HG02938 (cell line): ENCODE measurements around the gene CPE.

ENCODE experiments used
- ATAC-seq: cut with Tn5 transposase; IDR thresholded peaks from one replicate; pipeline ENCODE4 v1.9.1; 2021; ENCODE audit warnings: mild to moderate bottlenecking, moderate library complexity; ENCODE audit not compliant: unreplicated experiment

Gene CPE

DNA sequence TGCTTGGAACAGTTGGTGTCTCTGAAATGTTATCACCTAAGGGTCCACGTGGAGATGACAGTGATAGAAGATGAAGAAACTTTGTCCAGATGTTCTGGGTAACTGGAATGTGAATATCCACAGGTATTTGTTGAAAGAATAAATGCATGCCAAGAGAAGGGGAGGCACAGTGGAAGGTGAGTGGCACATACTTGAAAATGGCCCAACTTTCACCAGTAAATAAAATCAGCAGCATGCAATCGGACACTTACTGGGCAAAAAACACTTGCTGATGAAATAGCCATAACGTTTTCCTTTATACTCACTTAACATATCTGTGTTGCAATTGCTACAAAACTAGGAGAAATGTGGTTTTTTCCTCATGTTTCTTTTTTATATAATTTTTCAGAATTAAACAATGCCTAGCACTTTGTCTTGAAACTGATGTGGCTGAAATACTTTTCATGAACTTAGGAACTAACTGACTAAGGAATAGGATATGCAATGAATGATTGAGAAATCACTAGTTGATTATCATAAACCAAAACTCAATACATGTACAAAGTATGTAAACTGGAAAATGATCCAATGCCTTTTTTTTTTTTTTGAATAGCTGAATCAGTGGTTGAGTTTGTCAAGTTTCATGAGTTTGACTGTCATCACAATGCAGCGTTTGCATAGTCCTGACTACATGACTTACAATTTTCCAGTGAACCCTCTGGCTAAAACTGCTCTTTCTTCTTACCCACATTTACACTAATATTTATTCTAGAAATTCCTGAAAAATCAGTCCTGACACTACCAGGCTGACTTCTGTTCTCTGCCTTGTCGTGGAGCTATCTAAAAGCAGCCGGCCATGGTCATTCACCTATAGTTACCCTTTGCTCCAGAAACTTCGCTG, 127.4 kb downstream of the CPE start:
- ATAC-seq = no peak

- ATAC-seq = no peak
Measured at GRCh38 chr4:165506849-165507248, 128.0 kb downstream of the CPE start.

DNA sequence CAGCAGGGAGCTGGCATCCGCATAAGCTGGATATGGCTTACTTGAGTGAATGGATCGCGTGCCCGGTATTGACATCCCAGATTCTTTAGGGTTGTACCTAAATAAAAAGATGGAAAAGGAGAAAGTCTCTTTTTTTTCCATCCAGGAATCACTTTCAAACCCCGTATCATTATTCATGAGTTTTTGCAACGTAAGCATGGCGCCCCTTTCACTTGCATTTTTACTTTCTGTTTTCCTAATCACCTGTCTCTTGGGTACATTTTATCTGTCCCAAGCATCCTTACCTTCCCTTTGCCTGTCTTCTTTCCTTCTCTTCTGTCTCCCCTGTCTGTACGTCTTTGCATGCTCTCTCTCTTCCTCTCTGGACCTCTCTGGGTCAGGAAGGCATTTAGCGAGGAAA, 128.6 kb downstream of the CPE start:
- no peak for ATAC-seq

- no peak for ATAC-seq
Measured at GRCh38 chr4:165508372-165509120, 129.7 kb downstream of the CPE start.

DNA sequence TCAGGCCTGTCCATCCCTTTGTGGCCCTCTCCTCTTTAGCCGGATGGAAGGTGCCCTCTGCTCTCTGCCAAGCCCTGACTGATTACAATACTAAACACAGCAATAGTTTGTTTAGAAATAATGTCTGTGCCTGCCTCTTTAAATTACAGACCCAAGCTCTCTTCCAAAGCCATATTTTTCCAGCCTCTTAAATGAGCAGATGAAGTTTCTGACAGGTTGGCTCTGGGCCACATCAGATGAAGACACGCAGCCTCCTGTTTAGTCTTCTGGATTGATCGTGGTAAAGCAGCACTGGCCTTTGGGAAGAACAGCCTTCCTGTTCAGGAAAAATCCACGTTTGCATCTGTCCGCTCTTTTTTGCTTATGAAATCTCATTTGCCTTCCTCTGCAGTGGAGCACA, 133.6 kb downstream of the CPE start:
- ATAC-seq = no peak

- no peak for ATAC-seq
Measured at GRCh38 chr4:165514739-165515138, 135.9 kb downstream of the CPE start.

GRCh38 chr4:165515201-165515600, 136.4 kb downstream of the CPE start:
- no peak for ATAC-seq

- ATAC-seq = no peak
Measured at GRCh38 chr4:165516281-165516833, 137.5 kb downstream of the CPE start.

DNA sequence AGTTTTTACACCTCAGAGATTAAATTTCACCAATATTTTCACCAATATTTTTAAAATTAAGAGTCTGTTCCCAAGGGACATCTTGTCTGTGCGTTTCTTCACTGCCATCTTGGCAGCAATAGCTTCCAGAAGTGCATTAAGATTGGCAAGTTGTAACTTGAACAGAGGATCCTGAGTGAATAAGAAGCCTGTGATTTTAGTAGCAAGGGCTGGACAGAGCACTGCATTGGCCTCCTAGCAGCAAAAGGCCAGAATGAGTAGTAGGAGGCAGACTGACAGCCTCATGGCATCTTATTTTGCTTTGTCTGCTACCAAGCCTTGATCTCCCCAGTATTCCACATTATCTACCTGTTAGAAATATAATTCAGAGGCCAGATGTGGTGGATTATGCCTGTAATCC, 138.4 kb downstream of the CPE start:
- no peak for ATAC-seq

- no peak for ATAC-seq
Measured at GRCh38 chr4:165518024-165518616, 139.3 kb downstream of the CPE start.

GRCh38 chr4:165518686-165519085, 139.9 kb downstream of the CPE start:
- ATAC-seq = no peak

- no peak for ATAC-seq
Measured at GRCh38 chr4:165519591-165519990, 140.8 kb downstream of the CPE start.

- ATAC-seq = no peak
Measured at GRCh38 chr4:165520086-165520485, 141.3 kb downstream of the CPE start.

GRCh38 chr4:165522050-165522449, 143.2 kb downstream of the CPE start:
- ATAC-seq = no peak

DNA sequence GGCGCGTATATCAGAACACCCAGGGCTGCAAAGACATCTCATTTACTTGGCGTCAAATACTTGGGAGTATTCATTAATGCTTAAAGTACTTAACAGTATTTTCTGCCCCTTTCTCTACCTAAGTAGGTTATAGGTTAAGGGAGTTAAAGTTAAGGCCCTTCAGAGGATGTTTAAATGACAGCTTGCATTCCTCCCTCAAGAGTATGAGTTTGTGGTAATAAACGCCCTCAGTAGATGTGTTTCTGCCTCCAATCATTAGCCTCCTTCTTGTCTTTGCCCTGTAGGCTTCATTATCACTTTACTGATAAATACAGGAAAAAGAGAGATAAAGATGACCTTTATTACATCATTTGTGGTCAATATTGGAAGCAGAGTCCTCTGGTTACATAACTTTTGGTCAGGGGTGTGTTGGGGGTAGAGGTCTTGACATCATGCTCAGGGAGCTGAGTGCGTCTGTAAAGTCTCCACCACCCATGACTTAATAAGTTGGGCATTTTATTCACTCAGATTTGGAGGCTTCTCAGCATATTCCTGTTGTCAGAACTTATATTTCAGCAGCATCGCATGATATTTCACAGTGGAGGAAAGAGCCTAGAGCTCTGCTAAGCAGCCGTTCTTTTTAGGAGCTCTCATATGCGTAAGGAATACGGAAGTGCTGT, 145.9 kb downstream of the CPE start:
- ATAC-seq = no peak

DNA sequence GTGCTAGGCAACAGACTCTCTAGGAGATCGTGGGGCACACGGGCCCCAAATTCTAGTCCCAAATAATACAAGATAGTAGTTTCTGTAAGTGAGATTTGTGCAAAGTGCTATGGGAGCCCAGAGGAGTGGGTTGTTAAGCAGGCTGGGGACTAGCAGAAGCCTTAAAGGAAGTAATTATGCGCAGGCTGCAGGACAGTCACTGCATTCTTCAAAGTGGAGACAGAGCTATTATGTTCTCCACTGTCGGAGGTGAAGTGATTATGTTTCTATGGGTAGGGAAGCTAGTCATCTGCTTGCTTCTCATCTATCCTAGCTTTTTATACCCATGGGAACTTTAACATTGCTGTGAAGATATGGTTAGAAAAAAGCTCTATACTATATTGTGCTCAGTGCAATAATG, 154.2 kb downstream of the CPE start:
- ATAC-seq = no peak

DNA sequence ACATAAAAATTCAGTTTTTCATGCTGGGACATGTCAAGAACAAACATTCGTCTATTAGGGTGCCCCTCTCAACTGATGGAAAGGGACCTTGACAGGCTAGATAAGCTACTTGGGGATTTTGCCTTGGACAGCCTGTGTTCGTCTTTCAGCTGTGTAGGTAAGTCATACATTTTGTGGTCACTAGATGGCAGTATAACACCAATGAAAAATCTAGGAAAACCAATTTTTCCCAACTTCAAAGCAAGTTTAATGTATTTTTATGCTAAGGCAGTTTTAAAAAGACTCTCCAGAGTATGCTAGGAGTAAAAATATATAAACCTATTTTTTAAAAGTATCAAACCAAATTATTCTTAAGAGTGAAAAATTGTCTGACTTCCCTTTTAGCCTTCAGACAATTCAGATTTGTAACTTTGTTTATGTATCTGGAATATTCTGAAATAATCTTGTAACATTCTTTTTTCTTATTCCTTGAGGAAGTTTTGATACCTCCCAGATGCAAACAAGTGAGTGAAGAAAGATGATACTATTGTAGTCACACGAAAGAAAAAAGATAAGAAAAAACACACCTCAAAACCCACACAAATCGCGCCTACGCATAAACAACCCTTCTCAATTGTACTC, 158.3 kb downstream of the CPE start:
- ATAC-seq = peak; percentile 51

GRCh38 chr4:165539801-165540200, 161.0 kb downstream of the CPE start:
- no peak for ATAC-seq

DNA sequence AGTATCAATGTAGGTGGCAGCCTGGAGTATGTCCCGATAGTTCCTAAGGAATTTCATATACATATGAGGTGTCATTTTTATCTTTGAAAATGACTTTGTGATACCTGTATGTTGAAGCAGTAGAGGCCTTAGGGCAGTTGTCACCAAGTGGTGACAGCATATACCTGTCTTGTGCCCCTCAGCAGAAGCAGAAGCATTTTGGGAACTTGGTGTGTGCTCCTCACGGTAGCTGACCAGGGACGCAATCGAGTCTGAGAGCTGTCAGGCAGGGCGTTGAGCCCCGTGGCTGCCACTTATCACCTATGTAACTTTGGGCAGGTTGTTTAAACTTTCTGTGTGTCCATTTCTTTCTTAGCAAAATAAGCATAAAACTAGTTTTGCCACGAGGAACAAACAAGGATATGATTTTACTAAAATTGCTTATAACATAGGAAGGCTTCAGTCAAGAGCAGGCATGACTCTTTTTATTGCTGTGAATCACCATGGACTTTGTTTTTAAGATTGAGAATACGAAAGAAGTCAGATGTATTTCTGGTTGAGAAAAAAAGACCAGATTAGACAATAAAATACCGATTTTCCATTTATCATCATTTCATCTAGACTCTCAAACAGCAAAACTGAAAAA, 161.5 kb downstream of the CPE start:
- no peak for ATAC-seq

GRCh38 chr4:165541851-165542459, 163.1 kb downstream of the CPE start:
- ATAC-seq = no peak
